K562 (cell line): Measurements from ENCODE around the gene ANKRD11.

Source experiments
- ATF3 ChIP-seq, 2 experiments: fragments of 450-650 bp in 1 of 2; sonication (generic) in 1 of 2; formaldehyde crosslinking in 1 of 2; IDR thresholded peaks in 1 of 2; conservative IDR thresholded peaks in 1 of 2; 2 replicates each; pipeline versions ENCODE4 v1.6.1 to v1.8.1; 2016 to 2023; ENCODE audit warnings: mild to moderate bottlenecking in 2 of 2, moderate library complexity in 2 of 2, inconsistent platforms in 1 of 2, missing genetic modification reagents in 1 of 2
- CHD1 ChIP-seq: fragments of 200-600 bp; sonication (generic); IDR thresholded peaks from one replicate; pipeline ENCODE4 v1.6.1; 2012; ENCODE audit warnings: mild to moderate bottlenecking, moderate library complexity, low read length, inconsistent platforms
- E4F1 ChIP-seq: fragments of 250-450 bp; sonication (Bioruptor Pico); IDR thresholded peaks from 2 replicates; pipeline ENCODE4 v1.5.0; 2021; ENCODE audit warnings: mild to moderate bottlenecking, borderline replicate concordance
- FOXP1 ChIP-seq: sonication (generic); formaldehyde crosslinking; IDR thresholded peaks from 2 replicates; pipeline ENCODE4 v1.8.0; 2022; ENCODE audit warnings: mild to moderate bottlenecking, missing genetic modification reagents
- MYNN ChIP-seq, 2 experiments: sonication (generic); formaldehyde crosslinking in 1 of 2; IDR thresholded peaks; 2 replicates each; pipeline versions ENCODE4 v1.5.0 to v1.6.1; 2016 to 2020; ENCODE audit warnings: antibody characterized with exemption in 1 of 2, missing genetic modification reagents in 1 of 2
- NCOA1 ChIP-seq: fragments of 450-650 bp; IDR thresholded peaks from 2 replicates; pipeline ENCODE4 v1.6.1; 2016; ENCODE audit warnings: low read depth
- PHF20 ChIP-seq: fragments of 450-650 bp; IDR thresholded peaks from 2 replicates; pipeline ENCODE4 v1.6.1; 2018; ENCODE audit not compliant: partially characterized antibody
- REST ChIP-seq, 2 experiments: fragments of 450-650 bp; formaldehyde crosslinking in 1 of 2; IDR thresholded peaks; 2 replicates each; pipeline versions ENCODE4 v1.4.0 to v1.6.1; 2014 to 2020; ENCODE audit warnings: mild to moderate bottlenecking in 2 of 2, borderline replicate concordance in 1 of 2, low read depth in 1 of 2
- SIN3A ChIP-seq, 2 experiments: fragments of 150-350 bp in 1 of 2; IDR thresholded peaks; 2 replicates each; pipeline ENCODE4 v1.6.1; 2011 to 2016; ENCODE audit warnings: borderline replicate concordance in 2 of 2, low read depth in 2 of 2, low read length in 2 of 2, mild to moderate bottlenecking in 2 of 2, moderate library complexity in 2 of 2; ENCODE audit not compliant: control insufficient read depth in 1 of 2
- ZNF133 ChIP-seq: fragments of 250-450 bp; sonication (Bioruptor Pico); IDR thresholded peaks from 2 replicates; pipeline ENCODE4 v1.4.0; 2020; ENCODE audit warnings: mild to moderate bottlenecking
- ZNF140 ChIP-seq: fragments of 250-450 bp; sonication (Bioruptor Pico); IDR thresholded peaks from 2 replicates; pipeline ENCODE4 v1.8.0; 2021; ENCODE audit warnings: moderate library complexity, mild to moderate bottlenecking, inconsistent platforms
- ZNF174 ChIP-seq: fragments of 250-450 bp; sonication (Bioruptor Pico); IDR thresholded peaks from 2 replicates; pipeline ENCODE4 v1.4.0; 2020; ENCODE audit warnings: mild to moderate bottlenecking
- ZNF431 ChIP-seq: sonication (generic); formaldehyde crosslinking; IDR thresholded peaks from 2 replicates; pipeline ENCODE4 v1.8.0; 2022; ENCODE audit warnings: mild to moderate bottlenecking, missing genetic modification reagents
- ZNF583 ChIP-seq: fragments of 250-450 bp; sonication (Bioruptor Pico); IDR thresholded peaks from 2 replicates; pipeline ENCODE4 v1.4.0; 2020

- no peak for TF ChIP-seq CHD1
- no peak for TF ChIP-seq PHF20
- no peak for TF ChIP-seq E4F1 (CRISPR knock-in tag)
- no peak for TF ChIP-seq ZNF583
- no peak for TF ChIP-seq MYNN (IDR thresholded peaks at IDR 0.05)
- TF ChIP-seq MYNN (CRISPR knock-in tag; IDR thresholded peaks at IDR 0.05): no peak
- TF ChIP-seq NCOA1: no peak
- no peak for TF ChIP-seq REST (IDR thresholded peaks at IDR 0.05; ENCODE audit: borderline replicate concordance)
- no peak for TF ChIP-seq REST (CRISPR knock-in tag; IDR thresholded peaks at IDR 0.05; ENCODE audit: low read depth)
- TF ChIP-seq FOXP1 (CRISPR knock-in tag): no peak
- TF ChIP-seq ATF3 (IDR thresholded peaks at IDR 0.05): no peak
- no peak for TF ChIP-seq ATF3 (CRISPR knock-in tag; conservative IDR thresholded peaks at IDR 0.05)
- TF ChIP-seq ZNF140 (CRISPR knock-in tag): no peak
- no peak for TF ChIP-seq ZNF431 (CRISPR knock-in tag)
- TF ChIP-seq SIN3A (IDR thresholded peaks at IDR 0.05; ENCODE audit: borderline replicate concordance in 2 of 2, control insufficient read depth in 1 of 2, low read depth in 2 of 2, low read length in 2 of 2): no peak
- TF ChIP-seq ZNF174 (CRISPR knock-in tag): no peak
- TF ChIP-seq ZNF133 (CRISPR knock-in tag): no peak
Observed at GRCh38 chr16:89444151-89444723, 46.1 kb downstream of the ANKRD11 start.
